Nephron (organoid): Measurements from ENCODE around the gene MRPS17.

Experiments used
- H3K27ac Mint-ChIP-seq, 3 experiments: 2 replicates each; pipeline ENCODE4 v1.8.0; 2020; ENCODE audit warnings: mixed read lengths in 3 of 3, mild to moderate bottlenecking in 2 of 3, moderate library complexity in 1 of 3
- H3K27me3 Mint-ChIP-seq: 2 replicates; pipeline ENCODE4 v1.8.0; 2021; ENCODE audit warnings: low read depth, mild to moderate bottlenecking, moderate library complexity, mixed read lengths
- H3K36me3 Mint-ChIP-seq: 2 replicates; pipeline ENCODE4 v1.8.0; 2020; ENCODE audit warnings: low read depth, mixed read lengths
- H3K4me1 Mint-ChIP-seq: 2 replicates; pipeline ENCODE4 v1.8.0; 2020; ENCODE audit warnings: mixed read lengths
- H3K4me3 Mint-ChIP-seq, 3 experiments: 2 replicates each; pipeline ENCODE4 v1.8.0; 2020; ENCODE audit warnings: mild to moderate bottlenecking in 3 of 3, mixed read lengths in 3 of 3, moderate library complexity in 2 of 3
- H3K9me3 Mint-ChIP-seq: 2 replicates; pipeline ENCODE4 v1.8.0; 2020; ENCODE audit warnings: mixed read lengths
- CTCF ChIP-seq, 3 experiments: fragments of 200-600 bp; sonication (generic); IDR thresholded peaks; one replicate each; pipeline ENCODE4 v1.5.0; 2021; ENCODE audit warnings: antibody characterized with exemption in 3 of 3; ENCODE audit not compliant: unreplicated experiment in 3 of 3

The MRPS17 gene

DNA sequence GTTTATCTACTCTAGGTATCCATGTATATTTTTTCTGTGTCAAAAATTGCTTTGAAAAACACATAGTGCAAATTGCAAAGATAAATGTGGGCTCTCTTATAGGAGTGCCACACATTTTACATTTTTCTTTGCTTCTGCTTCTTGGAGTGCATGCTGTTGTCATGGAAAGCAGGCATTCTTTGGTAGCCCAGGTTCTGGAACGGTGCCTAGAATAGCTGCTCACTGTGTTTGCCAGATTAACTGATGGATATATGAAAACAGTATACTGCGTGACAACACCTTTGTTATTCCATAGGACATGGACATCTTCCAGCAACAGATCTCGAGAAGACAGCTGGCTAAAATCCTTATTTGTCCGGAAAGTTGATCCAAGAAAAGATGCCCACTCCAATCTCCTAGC, 26.2 kb downstream of the MRPS17 start:
- no peaks in the 10 kb centered on the region for H3K9me3 Mint-ChIP-seq
- H3K4me3 Mint-ChIP-seq, result no peak overlapping the region
- no peaks in the 10 kb centered on the region for H3K27me3 Mint-ChIP-seq
- peak overlapping the region; percentile 5 to 58 (median 55) for H3K27ac Mint-ChIP-seq
- peaks cover 41% of the 10 kb centered on the region for H3K36me3 Mint-ChIP-seq
- peaks cover 15% of the 10 kb centered on the region for H3K4me1 Mint-ChIP-seq
- no peak for TF ChIP-seq CTCF (IDR thresholded peaks at IDR 0.05; ENCODE audit: unreplicated experiment in 3 of 3)

DNA sequence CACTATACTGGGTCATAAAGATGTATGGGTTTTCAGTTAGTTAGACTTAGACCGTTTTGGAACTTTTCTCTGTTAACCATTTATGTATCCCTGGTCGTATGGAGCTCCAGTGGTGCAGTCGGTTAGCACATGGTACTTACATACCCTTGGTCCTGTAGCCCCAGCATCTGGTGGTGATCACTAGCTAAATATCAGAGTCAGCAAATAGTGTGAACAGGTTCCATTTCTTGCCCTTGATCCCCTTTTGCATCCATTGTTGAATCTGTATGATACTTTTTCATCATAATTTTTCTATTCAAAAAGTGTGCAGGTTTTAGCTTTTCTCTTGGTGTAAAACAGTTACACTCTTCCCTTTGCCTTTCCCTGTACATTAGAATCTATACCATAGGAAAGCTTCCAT, 28.6 kb downstream of the MRPS17 start:
- Mint-ChIP-seq H3K36me3 (peaks cover 55% of the 10 kb centered on the region), H3K9me3 (no peaks in the 10 kb centered on the region), H3K27ac (no peak overlapping the region), H3K4me1 (peaks cover 15% of the 10 kb centered on the region), H3K4me3 (no peak overlapping the region), H3K27me3 (no peaks in the 10 kb centered on the region)
- TF ChIP-seq CTCF (IDR thresholded peaks at IDR 0.05; ENCODE audit: unreplicated experiment in 3 of 3), result no peak

DNA sequence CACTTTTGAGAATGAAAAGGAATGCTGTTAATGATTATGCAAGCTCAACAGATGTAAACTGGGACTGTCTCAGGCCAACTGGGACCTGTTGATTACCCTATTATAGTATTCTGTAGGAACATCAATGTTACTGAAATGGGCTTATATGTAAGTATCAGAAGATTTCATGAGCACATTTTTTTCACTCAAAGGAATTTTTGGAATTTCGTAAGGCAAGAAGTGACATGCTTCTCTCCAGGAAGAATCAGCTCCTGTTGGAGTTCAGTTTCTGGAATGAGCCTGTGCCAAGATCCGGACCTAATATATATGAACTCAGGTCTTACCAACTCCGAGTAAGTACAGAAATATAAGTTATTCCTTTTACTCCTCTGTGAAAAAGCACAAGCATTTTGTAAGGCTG, 31.9 kb downstream of the MRPS17 start:
- no peak for TF ChIP-seq CTCF (IDR thresholded peaks at IDR 0.05; ENCODE audit: unreplicated experiment in 3 of 3)
- Mint-ChIP-seq H3K4me3 (no peak overlapping the region), H3K9me3 (no peaks in the 10 kb centered on the region), H3K36me3 (peaks cover 62% of the 10 kb centered on the region), H3K4me1 (no peaks in the 10 kb centered on the region), H3K27ac (no peak overlapping the region), H3K27me3 (no peaks in the 10 kb centered on the region)

- no peak for TF ChIP-seq CTCF (IDR thresholded peaks at IDR 0.05; ENCODE audit: unreplicated experiment in 3 of 3)
- H3K27ac Mint-ChIP-seq, result no peak overlapping the region
- H3K27me3 Mint-ChIP-seq, result no peaks in the 10 kb centered on the region
- no peaks in the 10 kb centered on the region for H3K4me1 Mint-ChIP-seq
- no peaks in the 10 kb centered on the region for H3K9me3 Mint-ChIP-seq
- H3K4me3 Mint-ChIP-seq, result no peak overlapping the region
- peaks cover 65% of the 10 kb centered on the region for H3K36me3 Mint-ChIP-seq
Measured at GRCh38 chr7:55992346-55992745, 40.7 kb downstream of the MRPS17 start.

DNA sequence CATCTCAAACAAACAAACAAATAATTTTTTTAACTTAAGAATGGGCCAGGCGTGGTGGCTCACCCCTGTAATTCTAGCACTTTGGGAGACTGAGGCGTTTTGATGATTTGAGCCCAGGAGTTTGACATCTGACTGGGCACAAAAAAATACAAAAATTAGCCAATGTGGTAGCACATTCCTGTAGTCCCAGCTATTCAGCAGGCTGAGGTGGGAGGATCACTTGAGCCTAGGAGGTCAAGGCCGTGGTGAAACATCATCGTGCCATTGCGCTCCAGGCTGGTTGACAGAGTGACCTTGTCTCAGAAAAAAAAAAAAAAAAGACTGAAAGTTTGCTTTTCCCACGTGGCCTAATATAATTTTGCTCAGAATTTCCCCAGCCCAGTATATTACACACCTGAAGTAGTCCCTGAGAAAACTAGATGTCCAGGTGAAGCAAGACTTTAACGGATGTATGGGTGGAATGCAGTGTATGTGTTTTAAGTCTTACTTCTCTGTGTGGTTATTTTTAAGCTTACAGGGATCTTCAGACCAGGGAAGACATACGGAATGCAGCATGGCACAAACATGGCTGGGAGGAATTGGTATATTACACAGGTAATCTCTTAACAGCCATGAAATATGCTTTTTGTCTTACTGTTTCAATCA, 45.3 kb downstream of the MRPS17 start:
- peaks cover 59% of the 10 kb centered on the region for H3K36me3 Mint-ChIP-seq
- H3K27me3 Mint-ChIP-seq, result no peaks in the 10 kb centered on the region
- TF ChIP-seq CTCF (IDR thresholded peaks at IDR 0.05; ENCODE audit: unreplicated experiment in 3 of 3), result no peak
- no peak overlapping the region for H3K27ac Mint-ChIP-seq
- H3K4me1 Mint-ChIP-seq, result no peaks in the 10 kb centered on the region
- H3K9me3 Mint-ChIP-seq, result no peaks in the 10 kb centered on the region
- no peak overlapping the region for H3K4me3 Mint-ChIP-seq

- no peak overlapping the region for H3K4me3 Mint-ChIP-seq
- no peak for TF ChIP-seq CTCF (IDR thresholded peaks at IDR 0.05; ENCODE audit: unreplicated experiment in 3 of 3)
- H3K27me3 Mint-ChIP-seq, result no peaks in the 10 kb centered on the region
- peaks cover 14% of the 10 kb centered on the region for H3K36me3 Mint-ChIP-seq
- H3K4me1 Mint-ChIP-seq, result no peaks in the 10 kb centered on the region
- H3K27ac Mint-ChIP-seq, result no peak overlapping the region
- no peaks in the 10 kb centered on the region for H3K9me3 Mint-ChIP-seq
Measured at GRCh38 chr7:56003749-56004148, 52.1 kb downstream of the MRPS17 start.
